GM19463 (cell line): ENCODE results near the gene CAMTA1.
"Not testable (repeated sequence)": the region's sequence is repeated elsewhere in the genome, so short reads cannot be mapped to it uniquely, and the experiment has no call there.

Experiments used
- ATAC-seq: cut with Tn5 transposase; IDR thresholded peaks from one replicate; pipeline ENCODE4 v1.9.1; 2021; ENCODE audit warnings: mild to moderate bottlenecking, moderate library complexity; ENCODE audit not compliant: unreplicated experiment

The CAMTA1 gene

DNA sequence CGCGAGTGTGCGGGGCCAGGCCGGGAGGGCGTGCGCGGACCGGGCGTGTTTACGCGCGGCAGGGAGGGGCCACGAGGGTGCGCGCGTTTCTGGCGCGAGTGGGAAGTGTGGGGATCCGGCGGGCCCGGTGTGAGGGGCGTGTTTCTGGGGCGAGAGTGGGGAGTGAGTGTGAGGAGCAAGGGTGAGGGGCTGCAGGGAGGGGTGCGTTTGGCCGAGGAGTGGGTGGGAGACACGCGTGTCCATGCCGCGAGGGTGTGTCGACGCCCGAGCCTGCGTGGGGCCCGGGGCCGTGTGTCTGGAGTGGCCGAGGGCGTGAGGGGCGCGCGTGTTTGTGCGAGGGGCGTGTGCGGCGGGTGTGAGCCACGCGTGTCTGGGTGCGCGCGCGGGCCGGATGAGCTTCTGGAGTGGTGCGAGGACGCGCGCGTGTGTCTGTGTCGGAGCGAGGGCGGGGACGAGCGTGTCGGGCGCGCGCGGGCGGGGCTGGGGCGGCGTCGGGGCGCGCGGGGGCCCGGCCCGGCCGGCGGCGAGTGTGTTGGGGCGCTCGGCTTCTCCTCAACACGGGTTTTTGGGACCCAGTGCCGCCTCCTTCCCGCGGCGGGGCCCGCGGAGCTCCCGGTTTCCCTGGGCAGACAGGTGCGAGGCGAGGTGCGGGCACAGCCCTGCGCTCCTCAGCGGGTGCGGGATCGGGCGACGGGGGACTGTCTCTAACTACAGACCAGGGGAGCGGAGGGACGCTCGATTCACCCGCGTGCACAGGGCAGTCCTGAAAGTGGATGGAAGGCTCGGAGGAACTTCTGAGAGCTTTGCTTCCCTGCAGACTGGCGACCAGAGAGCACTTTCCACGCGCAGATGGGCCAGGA lies 920.0 kb downstream of the CAMTA1 start:
- no peak for ATAC-seq

DNA sequence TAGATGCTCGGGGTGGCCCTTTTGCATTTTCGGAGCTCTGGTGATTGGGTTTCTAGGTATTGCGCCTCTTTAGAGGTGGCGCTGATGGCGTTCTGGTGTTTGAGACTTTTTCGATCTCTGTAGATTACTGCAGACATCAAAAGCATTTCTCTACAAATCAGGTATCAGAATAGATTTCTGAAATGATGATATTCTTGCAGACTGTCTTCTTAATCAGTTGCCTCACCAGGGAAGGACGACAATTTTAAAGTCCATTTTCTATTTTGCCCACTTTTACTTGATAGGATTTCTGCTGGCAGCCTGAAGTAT lies 920.6 kb downstream of the CAMTA1 start:
- ATAC-seq, result no peak

DNA sequence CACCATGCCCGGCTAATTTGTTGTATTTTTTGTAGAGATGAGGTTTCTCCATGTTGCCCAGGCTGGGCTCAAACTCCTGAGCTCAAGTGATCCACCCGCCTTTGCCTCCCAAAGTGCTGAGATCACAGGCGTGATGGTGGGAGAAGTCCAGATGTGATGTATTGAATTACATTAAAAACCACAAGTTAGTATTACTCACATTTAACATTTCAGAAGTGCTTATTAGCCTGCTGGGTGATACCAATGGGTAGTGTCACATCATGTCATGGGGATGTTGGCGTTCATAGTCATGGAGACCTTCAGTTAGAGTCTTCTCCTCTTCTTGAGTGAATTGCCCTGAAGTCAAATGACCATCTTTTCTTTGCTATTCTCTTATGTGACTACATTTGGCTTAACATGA lies 922.3 kb downstream of the CAMTA1 start:
- no peak for ATAC-seq

DNA sequence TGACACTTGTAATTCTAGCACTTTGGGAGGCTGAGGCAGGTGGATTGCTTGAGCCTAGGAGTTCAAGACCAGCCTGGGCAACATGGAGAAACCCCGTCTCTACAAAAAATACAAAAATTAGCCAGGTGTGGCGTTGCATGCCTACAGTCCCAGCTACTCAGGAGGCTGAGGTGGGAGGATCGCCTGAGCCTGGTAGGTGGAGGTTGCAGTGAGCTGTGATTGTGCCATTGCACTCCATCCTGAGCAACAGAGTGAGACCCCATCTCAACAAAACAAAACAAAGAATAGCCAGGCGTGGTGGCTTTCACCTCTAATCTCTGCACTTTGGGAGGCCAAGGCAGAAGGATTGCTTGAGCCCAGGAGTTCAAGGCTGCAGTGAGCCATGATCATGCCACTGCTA lies 922.8 kb downstream of the CAMTA1 start:
- ATAC-seq, result not testable (repeated sequence)

DNA sequence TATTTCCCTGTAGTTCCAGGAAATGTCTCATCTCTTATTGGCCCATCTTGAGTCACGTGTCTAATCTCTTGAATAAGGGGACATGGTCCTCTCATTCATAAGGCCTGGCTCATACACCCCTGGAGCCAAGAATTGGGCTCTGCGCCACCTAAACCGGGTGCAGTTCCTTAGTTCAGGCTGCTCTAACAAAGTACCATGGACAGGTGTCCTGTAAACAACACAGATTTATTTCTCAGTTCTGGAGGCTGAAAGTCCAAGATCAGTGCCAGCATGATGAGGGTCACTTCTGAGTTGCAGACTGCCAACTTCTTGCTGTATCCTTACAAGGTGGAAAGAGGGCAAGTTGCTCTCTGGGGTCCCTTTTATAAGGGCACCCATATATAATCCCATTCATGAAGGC lies 925.6 kb downstream of the CAMTA1 start:
- no peak for ATAC-seq

DNA sequence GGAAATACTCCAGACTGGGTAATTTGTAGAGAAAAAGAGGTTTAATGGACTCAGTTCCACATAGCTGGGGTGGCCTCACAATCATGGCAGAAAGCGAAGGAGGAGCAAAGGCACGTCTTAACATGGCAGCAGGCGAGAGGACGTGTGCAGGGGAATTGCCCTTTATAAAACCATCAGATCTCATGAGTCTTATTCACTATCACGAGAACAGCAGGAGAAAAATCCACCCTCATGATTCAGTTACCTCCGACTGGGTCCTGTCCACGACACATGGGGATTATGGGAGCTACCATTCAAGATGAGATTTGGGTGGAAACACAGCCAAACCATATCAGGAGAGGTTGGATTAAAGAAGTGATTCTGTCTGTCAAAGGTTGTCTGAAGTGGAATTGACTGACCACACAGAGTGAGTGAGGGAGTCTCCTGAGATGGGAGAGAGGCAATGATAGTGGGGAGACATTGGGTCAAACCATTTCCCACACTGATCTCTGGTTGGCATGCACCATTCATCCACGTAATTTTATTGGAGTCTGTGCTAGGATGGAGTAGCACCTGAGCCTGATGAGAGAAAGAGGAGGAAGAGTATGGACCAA lies 927.6 kb downstream of the CAMTA1 start:
- ATAC-seq, result no peak

DNA sequence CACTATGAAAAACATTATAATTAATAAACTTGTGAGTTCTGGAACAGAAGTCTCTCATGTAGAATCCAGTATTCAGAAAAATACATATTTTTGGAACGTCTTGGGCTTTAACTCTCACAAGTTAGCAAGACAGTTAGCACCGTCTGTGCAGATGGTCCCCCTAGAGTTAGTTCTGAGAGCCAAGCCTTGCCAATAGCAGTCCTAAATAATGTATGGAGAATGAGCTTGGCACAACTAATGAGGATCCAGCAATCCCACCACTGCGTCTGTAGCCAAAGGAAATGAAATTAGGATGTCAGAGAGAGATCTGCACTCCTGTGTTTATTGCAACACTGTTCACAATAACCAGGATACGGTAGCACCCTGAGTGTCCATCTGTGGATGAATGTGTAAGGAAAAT lies 931.3 kb downstream of the CAMTA1 start:
- no peak for ATAC-seq

DNA sequence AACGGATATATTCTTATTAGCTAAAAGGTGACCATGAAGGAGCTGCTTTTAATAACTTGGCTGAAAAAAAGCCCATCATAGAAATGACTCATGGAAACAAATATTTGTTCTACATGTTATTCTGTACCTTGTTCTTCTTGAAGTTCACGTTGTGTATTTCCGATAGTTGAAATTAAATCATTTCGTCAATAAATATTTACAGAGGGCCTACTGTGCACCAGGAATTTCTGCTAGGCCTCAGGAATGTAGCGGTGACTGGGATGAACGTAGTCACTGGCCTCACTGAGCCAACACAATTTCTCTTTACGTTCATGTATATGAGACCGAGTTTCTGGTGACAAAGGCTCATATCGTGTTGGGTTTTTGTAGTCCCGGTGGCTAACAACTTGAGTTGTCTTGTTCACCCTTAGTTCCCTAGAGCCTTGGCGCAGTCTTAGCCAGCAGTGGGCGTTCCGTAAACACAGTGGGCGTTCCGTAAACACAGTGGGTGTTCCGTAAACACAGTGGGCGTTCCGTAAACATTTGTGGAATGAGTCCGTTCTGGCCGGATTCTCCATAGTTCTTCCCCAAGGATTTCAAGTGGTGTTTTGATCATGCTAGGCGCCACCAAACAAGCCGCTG lies 932.6 kb downstream of the CAMTA1 start:
- no peak for ATAC-seq

DNA sequence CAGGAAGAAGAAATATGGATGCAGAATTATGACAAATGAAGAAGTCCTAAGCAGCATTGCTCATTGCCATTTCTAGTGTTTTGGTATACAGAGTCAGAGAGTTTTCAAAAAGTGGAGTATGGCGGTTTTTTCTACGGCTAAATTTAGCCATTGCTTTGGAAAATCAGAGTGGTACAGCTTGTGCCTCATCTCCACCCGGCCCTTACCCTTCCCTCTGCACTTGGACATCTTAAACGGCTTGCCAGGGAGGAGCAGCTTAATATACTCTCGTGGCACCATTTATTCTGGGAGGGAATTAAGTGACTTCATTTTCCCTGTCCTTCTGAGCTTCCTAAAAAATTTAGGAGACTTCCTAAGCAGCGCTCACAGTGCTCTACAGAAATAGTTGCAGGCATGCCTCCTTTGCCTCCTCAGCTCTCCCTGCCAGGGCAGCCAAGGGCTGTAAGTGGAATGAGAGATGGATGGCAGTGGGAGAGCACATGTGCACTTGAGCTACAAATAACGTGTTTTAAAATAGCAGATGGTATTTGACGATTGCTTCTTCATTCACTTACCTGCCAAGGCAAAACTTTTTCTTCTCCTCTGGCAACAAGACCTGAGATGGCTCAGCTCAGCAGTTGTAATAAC lies 934.3 kb downstream of the CAMTA1 start:
- ATAC-seq, result no peak

DNA sequence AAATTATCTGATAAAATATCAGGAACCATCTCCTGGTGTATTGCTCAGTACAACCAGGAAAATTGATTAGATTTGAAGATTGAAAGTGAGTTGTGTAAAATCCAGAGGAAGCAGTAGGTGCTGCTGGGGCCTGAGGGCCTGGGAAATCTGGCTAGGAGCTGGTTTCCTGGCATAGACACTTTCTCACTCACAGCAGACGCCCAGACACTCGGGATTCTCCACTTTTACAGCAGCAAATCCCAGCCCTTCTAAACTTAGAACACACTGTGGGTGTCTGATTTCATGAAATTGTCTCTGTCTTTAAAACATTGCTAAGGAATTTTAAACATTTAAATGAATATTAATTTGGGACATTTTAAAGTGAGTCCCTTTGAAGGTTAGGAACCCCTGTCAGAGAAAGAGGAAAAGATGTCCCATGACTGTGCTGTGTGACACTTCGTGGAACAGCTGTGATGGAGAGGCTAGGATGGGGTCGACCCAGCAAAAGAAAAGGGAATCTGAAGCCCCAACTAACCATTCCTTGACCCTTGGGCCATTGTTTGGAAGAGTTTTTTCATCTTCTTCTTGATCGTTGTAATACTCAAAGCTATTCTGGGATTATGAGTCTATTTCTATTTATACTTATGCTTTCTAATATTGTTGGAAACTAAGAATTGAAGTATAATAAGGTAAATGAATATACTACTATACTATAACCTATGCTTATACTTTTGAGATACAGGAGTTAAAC lies 936.9 kb downstream of the CAMTA1 start:
- no peak for ATAC-seq

DNA sequence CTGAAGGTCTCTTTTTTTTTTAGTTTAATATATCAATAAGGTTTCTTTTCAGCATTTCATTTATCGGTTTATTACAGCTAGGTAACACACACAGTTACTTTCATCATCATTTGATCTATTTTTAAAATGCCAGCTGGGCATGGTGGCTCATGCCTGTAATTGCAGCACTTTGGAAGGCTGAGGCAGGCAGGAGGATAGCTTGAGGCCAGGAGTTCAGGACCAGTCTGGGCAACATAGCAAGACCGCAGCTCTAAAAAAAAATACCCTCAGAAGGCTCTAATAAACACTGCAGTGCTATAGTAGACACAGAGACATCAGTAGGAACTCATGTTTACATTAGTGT lies 937.4 kb downstream of the CAMTA1 start:
- ATAC-seq, result no peak

DNA sequence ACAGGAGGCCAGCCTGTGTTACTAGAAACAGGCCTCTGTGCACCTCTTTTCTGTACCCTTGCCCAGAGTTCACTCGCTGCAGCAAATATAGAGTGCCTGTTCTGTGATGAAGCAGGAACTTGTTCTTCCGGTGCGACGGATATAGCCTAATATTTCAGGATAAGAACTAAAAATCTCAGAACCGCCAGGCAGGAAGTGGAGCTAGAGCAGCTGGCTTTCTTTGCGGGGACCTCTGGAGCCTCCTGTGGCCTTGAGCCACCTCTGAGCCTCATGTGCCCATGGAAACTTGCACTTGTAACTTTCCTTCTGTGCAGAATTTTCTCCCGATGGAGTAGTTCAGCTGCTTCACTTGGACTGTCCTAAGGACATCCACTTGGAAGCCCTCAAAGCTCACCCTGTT lies 941.4 kb downstream of the CAMTA1 start:
- ATAC-seq, result no peak

DNA sequence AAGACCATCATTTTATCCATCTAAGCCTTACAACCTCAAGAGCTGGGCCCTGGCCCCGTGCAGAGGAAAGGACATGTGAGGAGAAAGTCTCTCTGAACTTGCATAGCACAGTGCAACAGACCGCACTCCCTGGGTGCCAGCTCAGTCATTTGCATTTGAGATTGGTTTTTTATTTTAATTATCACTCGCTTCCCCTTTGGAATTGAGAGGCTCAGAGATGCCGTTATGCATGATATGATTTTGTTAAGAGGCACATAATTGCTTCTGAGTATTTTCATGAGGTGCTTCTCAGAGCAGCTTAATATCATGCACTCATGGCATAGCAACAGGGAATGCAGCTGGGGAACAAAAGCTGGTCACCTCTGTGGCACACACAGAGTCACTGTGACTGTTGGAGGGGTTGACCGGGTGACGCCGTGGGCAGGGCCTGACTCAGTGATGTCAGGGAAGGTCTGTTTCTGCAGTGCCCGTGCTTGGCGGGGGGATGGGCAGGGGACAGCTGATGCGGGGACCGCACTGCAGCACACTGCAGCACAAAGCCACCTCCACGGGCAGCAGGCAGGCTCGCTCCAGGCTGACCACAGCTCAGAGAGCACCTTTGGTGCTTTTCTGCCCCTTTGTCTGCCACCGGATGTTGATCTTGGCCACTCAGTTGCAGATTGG lies 942.7 kb downstream of the CAMTA1 start:
- ATAC-seq, result no peak

DNA sequence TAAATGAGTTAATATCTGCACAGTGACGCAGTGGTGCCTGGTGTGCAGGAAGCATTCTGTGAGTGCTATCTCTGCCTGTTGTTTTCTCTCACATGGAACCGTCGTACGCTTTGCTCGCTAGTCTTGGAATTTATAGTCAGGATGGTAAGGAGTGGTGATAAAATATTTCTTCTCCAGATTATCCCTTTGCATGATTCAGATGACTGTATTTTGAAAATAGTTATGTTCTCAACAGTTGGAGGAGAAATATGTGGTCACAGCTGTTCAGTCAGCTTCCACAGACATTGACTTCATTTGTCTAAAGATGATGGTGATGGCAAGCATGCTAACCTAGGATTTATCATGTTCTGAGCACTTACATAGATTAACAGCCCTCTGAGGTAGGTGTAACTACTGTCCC lies 944.5 kb downstream of the CAMTA1 start:
- ATAC-seq, result no peak

DNA sequence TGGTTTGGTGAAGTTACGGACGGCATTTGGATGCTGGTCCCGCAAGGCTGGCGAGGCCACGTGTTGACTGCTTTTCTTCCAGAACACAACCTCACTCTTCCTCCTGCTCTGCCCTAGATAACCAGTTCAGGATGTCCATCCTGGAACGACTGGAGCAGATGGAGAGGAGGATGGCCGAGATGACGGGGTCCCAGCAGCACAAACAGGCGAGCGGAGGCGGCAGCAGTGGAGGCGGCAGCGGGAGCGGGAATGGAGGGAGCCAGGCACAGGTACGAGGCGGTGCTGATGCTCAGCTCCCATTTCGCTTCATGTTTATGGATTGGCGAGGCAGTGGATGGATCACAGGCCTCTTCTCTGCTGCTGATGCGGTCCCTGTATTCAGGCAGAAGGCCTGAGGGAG lies 947.1 kb downstream of the CAMTA1 start:
- no peak for ATAC-seq

DNA sequence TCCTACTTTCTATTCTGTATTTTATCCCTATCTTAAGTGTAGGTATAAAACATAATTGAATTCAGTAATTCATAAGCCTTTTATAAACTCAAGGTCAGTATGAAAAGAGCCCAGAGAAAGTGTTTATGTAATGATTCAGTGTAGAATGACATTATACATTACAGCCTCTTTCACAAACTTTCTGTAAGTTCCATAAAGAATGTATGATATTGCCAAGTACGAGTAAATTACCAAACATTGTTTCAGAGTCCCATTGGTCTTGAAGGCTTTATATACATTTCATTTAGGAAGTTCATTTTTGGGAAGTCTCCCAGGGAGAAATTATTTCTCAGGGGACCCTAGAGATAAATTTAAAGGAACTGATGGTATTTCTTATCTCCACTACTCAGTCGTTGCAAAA lies 948.0 kb downstream of the CAMTA1 start:
- ATAC-seq, result no peak

DNA sequence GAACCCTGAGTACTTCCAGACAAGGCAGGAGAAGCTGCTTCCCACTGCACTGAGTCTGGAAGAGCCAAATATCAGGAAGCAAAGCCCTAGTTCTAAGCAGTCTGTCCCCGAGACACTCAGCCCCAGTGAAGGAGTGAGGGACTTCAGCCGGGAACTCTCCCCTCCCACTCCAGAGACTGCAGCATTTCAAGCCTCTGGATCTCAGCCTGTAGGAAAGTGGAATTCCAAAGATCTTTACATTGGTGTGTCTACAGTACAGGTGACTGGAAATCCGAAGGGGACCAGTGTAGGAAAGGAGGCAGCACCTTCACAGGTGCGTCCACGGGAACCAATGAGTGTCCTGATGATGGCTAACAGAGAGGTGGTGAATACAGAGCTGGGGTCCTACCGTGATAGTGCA lies 952.8 kb downstream of the CAMTA1 start:
- ATAC-seq, result no peak

DNA sequence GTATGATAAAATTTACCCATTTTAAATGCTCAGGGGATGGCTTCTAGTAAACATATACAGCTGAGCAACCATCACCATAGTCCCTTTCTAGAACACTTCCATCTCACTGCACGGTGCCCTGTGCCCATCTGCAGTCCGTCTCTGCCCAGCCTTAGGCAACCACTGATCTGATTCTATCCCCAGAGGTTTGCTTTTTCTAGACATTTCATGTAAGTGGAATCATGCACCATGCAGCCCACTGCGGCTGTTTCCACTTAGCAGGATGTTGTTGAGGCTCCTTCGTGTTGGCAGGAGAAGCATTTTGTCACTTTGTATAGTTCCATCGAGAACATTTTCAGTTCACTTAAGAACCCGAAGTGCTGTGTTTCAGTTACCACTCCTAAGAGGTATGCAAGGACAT lies 958.1 kb downstream of the CAMTA1 start:
- no peak for ATAC-seq

DNA sequence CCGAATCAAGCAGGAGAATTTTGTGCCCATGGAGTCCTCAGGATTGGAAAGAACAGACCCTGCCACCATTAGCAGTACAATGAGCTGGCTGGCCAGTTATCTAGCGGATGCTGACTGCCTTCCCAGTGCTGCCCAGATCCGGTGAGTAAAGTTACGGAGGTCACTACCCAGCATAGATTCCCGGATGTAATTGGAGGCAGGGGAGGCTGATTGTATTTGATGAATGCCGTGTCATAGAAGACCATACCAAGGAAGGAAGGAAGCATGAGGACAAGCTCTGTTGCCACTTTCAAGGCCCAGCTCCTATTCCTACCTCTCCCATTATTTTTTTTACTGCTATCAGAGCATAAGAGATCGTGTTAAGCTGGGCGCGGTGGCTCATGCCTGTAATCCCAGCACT lies 959.6 kb downstream of the CAMTA1 start:
- no peak for ATAC-seq

DNA sequence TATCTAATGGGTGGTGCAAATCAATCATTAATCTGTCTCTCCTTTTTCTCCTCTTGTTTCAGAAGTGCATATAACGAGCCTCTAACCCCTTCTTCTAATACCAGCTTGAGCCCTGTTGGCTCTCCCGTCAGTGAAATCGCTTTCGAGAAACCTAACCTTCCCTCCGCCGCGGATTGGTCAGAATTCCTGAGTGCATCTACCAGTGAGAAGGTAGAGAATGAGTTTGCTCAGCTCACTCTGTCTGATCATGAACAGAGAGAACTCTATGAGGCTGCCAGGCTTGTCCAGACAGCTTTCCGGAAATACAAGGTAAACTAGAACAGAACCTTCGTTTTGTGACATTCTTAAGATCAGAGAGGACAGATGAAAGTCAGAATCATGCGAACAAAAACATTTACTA lies 960.5 kb downstream of the CAMTA1 start:
- ATAC-seq, result no peak

DNA sequence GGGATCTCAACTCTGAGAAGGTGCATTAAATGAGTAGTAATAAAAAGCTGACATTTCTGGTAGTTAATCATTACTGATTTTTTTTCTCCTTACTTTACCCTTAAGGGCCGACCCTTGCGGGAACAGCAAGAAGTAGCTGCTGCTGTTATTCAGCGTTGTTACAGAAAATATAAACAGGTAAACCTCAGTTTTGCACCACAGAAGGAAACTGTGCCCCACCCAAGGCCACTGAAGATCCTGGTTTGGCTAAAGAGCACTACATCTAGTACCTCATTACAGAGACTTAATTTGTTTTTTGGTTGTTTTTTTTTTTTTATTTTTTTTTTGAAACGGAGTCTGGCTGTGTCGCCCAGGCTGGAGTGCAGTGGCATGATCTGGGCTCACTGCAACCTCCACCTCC lies 962.4 kb downstream of the CAMTA1 start:
- no peak for ATAC-seq
